C4-2B (cell line): ENCODE data around the gene PROX1.

ENCODE experiments used
- H3K27ac ChIP-seq: fragments of 450-650 bp; 2 replicates; pipeline ENCODE4 v1.5.1; 2017
- CTCF ChIP-seq: fragments of 450-650 bp; conservative IDR thresholded peaks from 2 replicates; pipeline ENCODE4 v1.5.1; 2017; ENCODE audit warnings: mild to moderate bottlenecking
- ZFX ChIP-seq: fragments of 450-650 bp; IDR thresholded peaks from 2 replicates; pipeline ENCODE4 v1.6.1; 2017

The PROX1 gene

GRCh38 chr1:213969958-213970555 is 17.7 kb upstream of the PROX1 start:
- H3K27ac ChIP-seq = no peak overlapping the region
- TF ChIP-seq CTCF (no peak), ZFX (no peak)

- no peak overlapping the region for H3K27ac ChIP-seq
- TF ChIP-seq CTCF (no peak), ZFX (no peak)
Observed at GRCh38 chr1:213972141-213972540, 15.6 kb upstream of the PROX1 start.

GRCh38 chr1:213973129-213973528 is 14.6 kb upstream of the PROX1 start:
- TF ChIP-seq CTCF = no peak
- no peak for TF ChIP-seq ZFX
- no peak overlapping the region for H3K27ac ChIP-seq

- TF ChIP-seq CTCF (no peak), ZFX (no peak)
- no peak overlapping the region for H3K27ac ChIP-seq
Observed at GRCh38 chr1:213976665-213977485, 10.9 kb upstream of the PROX1 start.

GRCh38 chr1:213977486-213977842 is 10.3 kb upstream of the PROX1 start:
- TF ChIP-seq ZFX = no peak
- TF ChIP-seq CTCF = no peak
- H3K27ac ChIP-seq = no peak overlapping the region

- H3K27ac ChIP-seq = no peak overlapping the region
- TF ChIP-seq CTCF (no peak), ZFX (no peak)
Observed at GRCh38 chr1:213977909-213978308, 9.9 kb upstream of the PROX1 start.

GRCh38 chr1:213979751-213980586 is 7.8 kb upstream of the PROX1 start:
- H3K27ac ChIP-seq = no peak overlapping the region
- TF ChIP-seq ZFX = no peak
- TF ChIP-seq CTCF = no peak
